ENCODE measurements around the gene CCM2.

- TF ChIP-seq YY1 (IDR thresholded peaks at IDR 0.05; ENCODE audit: insufficient read depth, insufficient read length): no peak
- TF ChIP-seq ZNF274 (IDR thresholded peaks at IDR 0.05; ENCODE audit: low read depth, low read length): no peak
- no peak for TF ChIP-seq SUZ12 (IDR thresholded peaks at IDR 0.05; ENCODE audit: extremely low read depth, insufficient read depth, insufficient read length)
Measured at GRCh38 chr7:45050198-45050597, 50.2 kb downstream of the CCM2 start.

All from NT2/D1 (cell line).